Measurements from ENCODE around the gene GGPS1. TPM values are rescaled to one million over a fixed set of nuclear protein-coding genes. Genes with fewer than 3 reads are reported as not detected.
A peak's percentile ranks its signal among the peaks of the same experiment; 100 is the strongest.

Gene GGPS1
- total RNA-seq, 1 experiment from 2014 or later: 40.4 TPM

- H3K36me3 ChIP-seq (ENCODE audit: control insufficient read depth, insufficient read depth, low read length): no peaks in the 10 kb centered on the region
- H3K36me3 Mint-ChIP-seq (ENCODE audit: insufficient read depth, unreplicated experiment): peaks cover 16% of the 10 kb centered on the region
- H3K9me3 ChIP-seq: no peaks in the 10 kb centered on the region
- peaks cover 22% of the 10 kb centered on the region for H3K4me1 Mint-ChIP-seq (ENCODE audit: low read depth, unreplicated experiment)
- no peaks in the 10 kb centered on the region for H3K27me3 ChIP-seq (replicated peaks; ENCODE audit: control insufficient read depth, insufficient read depth, low read length)
- H3K4me3 ChIP-seq (ENCODE audit: low read depth, low read length): peak overlapping the region; percentile 62
- no TSS peak for BruUV-seq (replicated peaks)
- TF ChIP-seq CTCF (IDR thresholded peaks at IDR 0.05; ENCODE audit: insufficient read depth in 1 of 2, low read depth in 1 of 2, low read length in 1 of 2, severe bottlenecking in 1 of 2, unreplicated experiment in 1 of 2): no peak
- no peaks in the 10 kb centered on the region for H3K9me3 Mint-ChIP-seq (ENCODE audit: unreplicated experiment)
- H3K27ac Mint-ChIP-seq (ENCODE audit: unreplicated experiment): peak overlapping the region; percentile 98
- intact Hi-C loops (cut with micrococcal nuclease; ENCODE audit: unreplicated experiment): no loop called here
- CTCF ChIA-PET: no interaction called here
- H3K4me1 ChIP-seq: peaks cover 12% of the 10 kb centered on the region; the same call in 1 of the 2 replicates
- POLR2A ChIA-PET: interaction anchor here (1.5 kb wide), 1 partner anchor 49 kb away, joined by 3 read pairs; no protein-coding TSS in a partner anchor
- no peaks in the 10 kb centered on the region for H3K27me3 Mint-ChIP-seq (ENCODE audit: insufficient read depth, unreplicated experiment)
- DNase-seq: no peak
- H3K4me3 Mint-ChIP-seq (ENCODE audit: unreplicated experiment): peak overlapping the region; percentile 99
These were observed 37.9 kb downstream of the GGPS1 start for GRCh38 chr1:235366286-235366685.

GRCh38 chr1:235367000-235367908, 38.9 kb downstream of the GGPS1 start, which contains the start of gene TBCE:
Gene TBCE (plus strand): TSS chr1:235367427. CDS start chr1:235380050, 12,623 bp downstream.
- H3K27ac Mint-ChIP-seq (ENCODE audit: unreplicated experiment): peak within 1 kb of the TSS; percentile 98
- no peaks in the 10 kb centered on the region for H3K36me3 ChIP-seq (ENCODE audit: control insufficient read depth, insufficient read depth, low read length)
- peak within 1 kb of the TSS; percentile 62 for H3K4me3 ChIP-seq (ENCODE audit: low read depth, low read length)
- CTCF ChIA-PET: interaction anchor here (0.7 to 1.3 kb wide), 5 partner anchors 39 to 114 kb away, joined by 3 to 10 read pairs (median 4); partner anchors contain the start of genes ARID4B and GGPS1
- H3K9me3 ChIP-seq: no peaks in the 10 kb centered on the region
- H3K27me3 Mint-ChIP-seq (ENCODE audit: insufficient read depth, unreplicated experiment): no peaks in the 10 kb centered on the region
- no TSS peak for BruUV-seq (replicated peaks)
- POLR2A ChIA-PET: interaction anchor here (0.5 to 1.5 kb wide), 19 partner anchors 9 to 767 kb away, joined by 3 to 19 read pairs (median 3); partner anchors contain the start of genes ARID4B, B3GALNT2, GGPS1 and RBM34
- peak; percentile 99 for DNase-seq
- peaks cover 22% of the 10 kb centered on the region for H3K4me1 Mint-ChIP-seq (ENCODE audit: low read depth, unreplicated experiment)
- intact Hi-C loops (cut with micrococcal nuclease; ENCODE audit: unreplicated experiment): loop anchor here (1.0 kb wide), 4 partner anchors 39 to 137 kb away; partner anchors contain the start of genes ARID4B, B3GALNT2 and GGPS1
- H3K36me3 Mint-ChIP-seq (ENCODE audit: insufficient read depth, unreplicated experiment): peaks cover 21% of the 10 kb centered on the region
- peaks cover 12% of the 10 kb centered on the region; the same call in 1 of the 2 replicates for H3K4me1 ChIP-seq
- H3K27me3 ChIP-seq (replicated peaks; ENCODE audit: control insufficient read depth, insufficient read depth, low read length): no peaks in the 10 kb centered on the region
- no peak for TF ChIP-seq CTCF (IDR thresholded peaks at IDR 0.05; ENCODE audit: insufficient read depth in 1 of 2, low read depth in 1 of 2, low read length in 1 of 2, severe bottlenecking in 1 of 2, unreplicated experiment in 1 of 2)
- peak within 1 kb of the TSS; percentile 99 for H3K4me3 Mint-ChIP-seq (ENCODE audit: unreplicated experiment)
- no peaks in the 10 kb centered on the region for H3K9me3 Mint-ChIP-seq (ENCODE audit: unreplicated experiment)

GRCh38 chr1:235368428-235368827, 40.1 kb downstream of the GGPS1 start:
- POLR2A ChIA-PET: no interaction called here
- Mint-ChIP-seq H3K4me3 (ENCODE audit: unreplicated experiment) (peak overlapping the region; percentile 99), H3K36me3 (ENCODE audit: insufficient read depth, unreplicated experiment) (peaks cover 32% of the 10 kb centered on the region), H3K9me3 (ENCODE audit: unreplicated experiment) (no peaks in the 10 kb centered on the region), H3K27ac (ENCODE audit: unreplicated experiment) (peak overlapping the region; percentile 98), H3K4me1 (ENCODE audit: low read depth, unreplicated experiment) (peaks cover 22% of the 10 kb centered on the region), H3K27me3 (ENCODE audit: insufficient read depth, unreplicated experiment) (no peaks in the 10 kb centered on the region)
- Histone ChIP-seq H3K4me3 (ENCODE audit: low read depth, low read length) (peak overlapping the region; percentile 62), H3K4me1 (peaks cover 12% of the 10 kb centered on the region; the same call in 1 of the 2 replicates), H3K36me3 (ENCODE audit: control insufficient read depth, insufficient read depth, low read length) (no peaks in the 10 kb centered on the region), H3K9me3 (no peaks in the 10 kb centered on the region), H3K27me3 (replicated peaks; ENCODE audit: control insufficient read depth, insufficient read depth, low read length) (no peaks in the 10 kb centered on the region)
- intact Hi-C loops (cut with micrococcal nuclease; ENCODE audit: unreplicated experiment): no loop called here
- no peak for TF ChIP-seq CTCF (IDR thresholded peaks at IDR 0.05; ENCODE audit: insufficient read depth in 1 of 2, low read depth in 1 of 2, low read length in 1 of 2, severe bottlenecking in 1 of 2, unreplicated experiment in 1 of 2)
- CTCF ChIA-PET: no interaction called here
- BruUV-seq (replicated peaks): no TSS peak
- no peak for DNase-seq

All from Caco-2 (cell line).